Fibroblast of skin of left quadriceps (primary cell): ENCODE data around the gene STX11.

Experiments used
- DNase-seq, 2 experiments: peaks; one replicate each; pipeline ENCODE4 v3.0.0-alpha.2; 2013; ENCODE audit warnings: low read depth in 2 of 2

The STX11 gene

DNA sequence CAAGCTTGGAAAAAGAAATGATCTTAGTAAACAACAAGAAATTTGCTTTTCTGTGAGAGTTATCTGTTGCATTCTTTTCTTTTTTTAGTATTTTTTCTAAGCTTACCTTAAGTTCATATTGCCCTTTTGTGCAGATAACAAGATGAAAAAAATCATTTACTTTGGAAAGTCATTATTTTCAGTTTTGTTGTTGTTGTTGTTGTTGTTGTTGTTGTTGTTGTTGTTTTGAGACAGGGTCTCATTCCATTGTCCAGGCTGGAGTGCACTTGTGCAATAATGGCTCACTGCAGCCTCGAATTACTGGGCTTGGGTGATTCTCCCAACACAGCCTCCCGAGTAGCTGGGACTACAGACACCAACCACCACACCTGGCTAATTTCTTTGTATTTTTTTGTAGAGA is 8.8 kb upstream of the STX11 start:
- DNase-seq = no peak

DNA sequence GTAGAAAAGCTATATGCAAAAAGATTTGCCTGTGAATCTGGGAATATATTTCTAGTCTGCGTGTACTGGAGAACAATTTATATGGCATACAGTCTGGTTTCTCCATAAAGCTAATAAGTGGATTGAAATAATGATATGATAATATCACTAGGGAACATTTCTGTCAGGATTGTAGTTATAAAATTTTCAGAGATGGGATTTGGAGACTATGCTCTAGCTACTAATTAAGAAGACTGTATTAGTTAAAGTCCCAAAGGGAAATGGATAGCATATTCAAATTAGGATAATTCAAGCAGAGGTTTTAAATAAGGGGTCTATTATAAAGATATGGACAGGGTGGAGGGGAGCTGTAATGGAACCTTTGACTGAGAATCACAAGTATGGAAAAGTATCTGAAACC is 7.2 kb upstream of the STX11 start:
- DNase-seq = no peak

GRCh38 chr6:144143878-144144277 is 6.4 kb upstream of the STX11 start:
- DNase-seq = no peak

GRCh38 chr6:144144996-144145395 is 5.3 kb upstream of the STX11 start:
- DNase-seq = no peak

GRCh38 chr6:144145541-144145940 is 4.8 kb upstream of the STX11 start:
- no peak for DNase-seq

DNA sequence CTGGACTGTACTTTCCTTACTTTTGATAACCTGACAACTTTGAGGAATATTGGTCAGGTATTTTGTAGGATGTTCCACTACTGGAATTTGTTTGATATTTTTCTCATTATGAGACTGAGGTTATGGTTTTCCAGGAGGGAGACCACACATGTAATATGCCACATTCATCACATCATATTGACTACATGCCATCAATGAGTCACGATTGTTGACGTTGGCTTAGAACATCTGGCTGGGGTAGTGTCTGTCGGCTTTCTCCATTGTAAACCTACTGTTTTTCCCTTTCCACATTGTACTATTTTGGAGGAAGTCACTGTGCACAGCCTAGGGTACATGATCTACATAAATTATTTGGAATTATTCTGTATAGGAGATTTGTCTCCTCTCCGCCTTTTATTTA is 1.4 kb upstream of the STX11 start:
- no peak for DNase-seq

DNA sequence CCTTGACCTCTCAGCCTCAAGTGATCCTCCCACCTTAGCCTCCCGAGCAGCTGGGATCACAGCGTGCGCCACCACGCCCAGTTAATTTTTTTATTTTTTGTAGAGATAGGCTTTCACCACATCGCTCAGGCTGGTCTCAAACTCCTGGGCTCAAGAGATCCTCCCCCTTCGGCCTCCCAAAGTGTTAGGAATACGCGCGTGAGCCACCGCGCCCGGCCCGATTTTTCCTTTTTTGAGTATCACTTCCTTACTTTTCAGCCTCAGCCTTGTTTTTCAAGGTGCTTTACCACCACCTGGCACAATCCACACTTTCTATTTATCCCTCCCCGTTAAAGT is 791 bp upstream of the STX11 start:
- no peak for DNase-seq

DNA sequence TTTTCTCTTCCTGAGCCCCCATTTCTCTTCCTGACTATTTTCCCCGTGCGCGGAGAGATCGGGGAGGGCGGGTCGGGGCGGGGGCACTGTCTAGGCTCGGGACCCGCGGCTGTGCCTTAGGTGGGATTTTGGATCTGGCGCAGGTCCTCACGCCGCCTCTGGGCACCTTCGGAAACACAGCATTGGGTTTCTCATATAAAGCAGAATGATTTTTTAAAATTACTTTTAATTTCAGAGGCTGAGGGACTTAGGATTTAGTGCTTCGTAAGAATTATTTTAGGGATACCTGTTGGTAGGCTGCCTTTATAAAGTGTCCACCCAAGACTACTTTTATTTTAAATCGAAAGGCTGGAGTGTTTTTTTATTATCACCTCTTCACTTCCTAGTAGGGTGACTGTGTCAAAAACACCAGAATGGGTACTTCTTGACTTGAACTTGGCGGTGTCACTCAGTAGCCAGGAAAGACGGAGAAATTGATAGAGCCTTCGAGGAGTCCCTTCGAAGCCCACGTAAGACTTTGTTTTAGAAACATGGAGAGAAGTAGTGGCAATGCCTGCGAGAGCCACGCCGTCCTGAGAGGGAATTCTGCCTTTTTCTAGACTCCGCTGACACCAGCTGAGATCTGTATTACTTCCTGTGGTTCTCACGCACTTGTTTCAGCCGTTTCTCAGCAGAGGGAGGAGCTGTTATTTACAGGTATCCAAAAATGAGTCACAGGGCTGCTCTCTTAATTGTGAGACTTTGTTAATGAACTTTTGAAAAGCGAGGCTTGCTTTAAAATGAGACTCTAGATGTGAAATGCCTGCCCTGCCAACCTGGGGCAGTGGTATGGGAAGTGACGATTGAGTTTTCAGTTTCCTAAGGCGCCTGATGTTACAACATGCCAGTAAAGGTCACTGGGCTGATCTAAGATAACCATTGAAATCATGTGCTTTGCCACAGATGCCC is 667 bp downstream of the STX11 start:
- DNase-seq = no peak

DNA sequence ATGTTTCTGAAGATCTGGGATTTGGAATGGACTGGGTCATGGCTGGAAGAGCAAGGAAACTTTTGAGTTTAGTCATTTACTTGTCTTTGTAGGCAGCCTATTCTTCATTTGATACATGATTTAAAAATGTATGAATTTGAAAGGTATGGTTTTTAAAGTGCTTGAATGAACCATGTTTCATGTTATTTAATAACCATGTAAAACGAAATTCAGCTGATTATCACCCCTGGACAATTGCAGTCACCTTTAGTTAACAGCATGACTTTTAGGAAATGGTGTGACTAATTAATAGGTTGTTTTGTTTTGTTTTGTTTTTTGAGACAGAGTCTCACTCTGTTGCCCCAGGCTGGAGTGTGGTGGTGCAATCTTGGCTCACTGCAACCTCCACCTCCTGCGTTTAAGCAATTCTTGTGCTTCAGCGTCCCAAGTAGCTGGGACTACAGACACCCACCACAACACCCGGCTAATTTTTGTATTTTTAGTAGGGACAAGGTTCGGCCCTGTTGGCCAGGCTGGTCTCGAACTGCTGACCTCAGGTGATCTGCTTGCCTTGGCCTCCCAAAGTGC is 2.1 kb downstream of the STX11 start:
- no peak for DNase-seq

GRCh38 chr6:144153260-144153659 is 2.9 kb downstream of the STX11 start:
- no peak for DNase-seq

DNA sequence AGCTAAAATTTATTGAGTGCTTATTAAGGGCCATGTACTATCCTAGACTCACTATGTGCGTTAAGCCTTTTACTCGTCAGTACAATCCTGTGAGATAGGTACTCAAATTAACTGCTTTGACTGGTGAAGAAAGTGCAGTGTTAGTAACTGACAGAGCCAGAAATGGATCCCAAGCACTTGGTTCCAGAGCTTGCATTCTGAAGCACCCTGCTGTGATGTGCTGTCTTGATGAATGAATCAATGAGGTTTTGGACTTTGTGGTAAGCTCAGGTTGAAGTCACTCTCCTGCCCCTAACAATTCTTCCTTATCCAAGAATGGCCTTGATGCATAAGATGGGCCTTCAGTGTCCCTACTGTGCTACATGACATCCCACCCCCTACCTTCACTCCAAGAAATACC is 3.7 kb downstream of the STX11 start:
- DNase-seq = no peak

- no peak for DNase-seq
Measured at GRCh38 chr6:144155529-144155928, 5.2 kb downstream of the STX11 start.

DNA sequence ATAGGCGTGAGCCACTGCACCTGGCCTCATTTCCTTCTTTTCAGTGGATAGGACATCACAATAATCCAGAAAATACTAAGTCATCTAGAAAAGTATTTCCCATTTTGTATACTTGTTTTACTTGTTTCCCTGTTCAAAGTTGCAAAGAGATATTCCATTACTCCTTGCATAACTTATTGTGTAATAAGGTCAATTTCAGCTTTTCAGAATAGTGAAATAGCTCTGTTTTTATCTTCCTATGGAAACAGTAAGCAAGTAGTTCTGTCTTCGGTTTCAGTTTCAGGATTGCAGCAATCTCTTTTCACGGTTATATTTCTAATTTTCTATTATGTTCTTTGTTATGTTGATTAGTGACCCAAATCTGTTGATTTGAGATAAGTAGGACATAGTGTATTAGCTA is 6.0 kb downstream of the STX11 start:
- no peak for DNase-seq

GRCh38 chr6:144156991-144157390 is 6.7 kb downstream of the STX11 start:
- no peak for DNase-seq

- DNase-seq = peak; percentile 93
Measured at GRCh38 chr6:144158133-144158532, 7.8 kb downstream of the STX11 start.

- no peak for DNase-seq
Measured at GRCh38 chr6:144159223-144159622, 8.9 kb downstream of the STX11 start.

DNA sequence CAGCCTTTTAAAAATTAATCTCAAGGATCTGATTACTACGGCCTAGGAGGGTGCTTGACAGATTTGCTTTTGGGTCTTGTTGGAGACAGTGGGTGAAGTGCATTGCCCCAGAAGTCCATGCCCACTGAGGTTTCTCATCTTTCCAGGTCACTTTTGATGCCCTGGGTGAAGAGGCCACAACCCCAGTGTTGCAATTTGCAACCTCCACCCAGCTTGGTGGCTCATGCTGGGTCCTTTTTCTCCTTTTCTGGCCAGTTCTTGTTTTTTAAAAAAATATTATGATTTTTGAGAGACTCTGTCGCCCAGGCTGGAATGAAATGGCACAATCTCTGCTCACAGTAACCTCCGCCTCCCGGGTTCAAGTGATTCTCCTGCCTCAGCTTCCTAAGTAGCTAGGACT is 9.4 kb downstream of the STX11 start:
- no peak for DNase-seq

DNA sequence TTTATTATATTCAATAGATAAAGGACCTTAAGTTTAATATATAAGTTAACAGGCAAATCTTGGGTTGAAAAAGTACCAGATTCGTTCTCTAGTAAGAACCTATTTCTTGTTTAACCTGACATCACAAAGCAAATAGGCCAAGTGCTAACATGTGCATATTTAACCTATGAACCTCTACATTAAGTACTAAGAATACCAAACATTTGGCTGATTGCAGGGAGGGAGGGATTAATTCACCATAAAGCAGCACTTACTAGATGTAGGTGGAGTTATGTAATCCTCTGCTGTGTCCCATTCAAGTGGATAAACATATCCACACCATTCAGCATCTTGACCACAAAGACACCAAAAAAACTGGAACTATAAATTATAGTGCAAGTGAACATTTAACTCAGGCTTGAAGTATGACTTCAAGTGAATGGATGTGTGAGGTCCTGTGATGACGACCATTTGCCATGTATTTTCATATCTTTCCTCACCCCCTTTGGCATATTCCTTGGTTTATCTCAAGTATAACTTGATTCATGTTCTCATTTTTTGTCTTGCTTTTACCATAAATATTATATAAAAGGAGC is 10.2 kb downstream of the STX11 start:
- no peak for DNase-seq

DNA sequence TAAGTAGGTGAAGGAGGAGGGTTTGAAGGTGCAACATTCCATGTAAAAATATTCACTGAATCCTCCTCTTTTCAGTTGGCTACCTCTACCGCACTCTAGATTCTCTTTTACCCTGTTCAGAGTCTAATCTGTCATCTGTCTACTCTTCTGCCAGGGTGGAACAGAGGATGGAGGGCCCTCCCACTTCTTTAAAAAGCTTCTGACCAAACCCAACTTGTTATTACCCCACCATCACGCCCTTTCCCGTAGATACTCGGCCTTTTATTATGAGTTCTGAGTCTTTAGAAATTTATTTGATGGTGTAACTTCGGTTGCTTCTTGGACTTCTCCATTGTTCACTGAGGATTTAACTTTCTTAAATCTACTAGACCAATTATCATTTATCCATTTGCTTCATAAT is 11.7 kb downstream of the STX11 start:
- no peak for DNase-seq

GRCh38 chr6:144162977-144163376 is 12.7 kb downstream of the STX11 start:
- no peak for DNase-seq

DNA sequence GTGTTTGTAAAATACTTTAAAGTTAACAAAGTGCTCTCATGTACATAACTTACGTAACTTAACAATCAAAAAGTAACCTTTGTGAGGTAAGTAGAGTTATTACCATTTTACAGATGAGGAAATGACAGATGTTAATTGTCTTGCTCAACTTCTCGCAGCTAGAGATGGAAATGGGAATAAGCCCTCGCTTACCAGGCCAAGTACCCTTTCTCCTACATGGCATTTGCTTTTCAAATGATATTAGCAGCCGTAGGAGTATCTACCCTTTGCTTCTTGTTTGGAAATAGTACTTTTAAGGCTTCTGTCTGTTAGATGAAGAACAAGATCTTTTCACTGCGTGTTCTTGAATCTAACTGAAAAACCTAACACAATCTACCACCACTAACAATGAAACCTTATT is 15.5 kb downstream of the STX11 start:
- DNase-seq = no peak

- DNase-seq = no peak
Measured at GRCh38 chr6:144170044-144170443, 19.7 kb downstream of the STX11 start.

- DNase-seq = no peak
Measured at GRCh38 chr6:144171406-144171805, 21.1 kb downstream of the STX11 start.
